Measurements from ENCODE around the gene RARRES2.

RARRES2 gene

DNA sequence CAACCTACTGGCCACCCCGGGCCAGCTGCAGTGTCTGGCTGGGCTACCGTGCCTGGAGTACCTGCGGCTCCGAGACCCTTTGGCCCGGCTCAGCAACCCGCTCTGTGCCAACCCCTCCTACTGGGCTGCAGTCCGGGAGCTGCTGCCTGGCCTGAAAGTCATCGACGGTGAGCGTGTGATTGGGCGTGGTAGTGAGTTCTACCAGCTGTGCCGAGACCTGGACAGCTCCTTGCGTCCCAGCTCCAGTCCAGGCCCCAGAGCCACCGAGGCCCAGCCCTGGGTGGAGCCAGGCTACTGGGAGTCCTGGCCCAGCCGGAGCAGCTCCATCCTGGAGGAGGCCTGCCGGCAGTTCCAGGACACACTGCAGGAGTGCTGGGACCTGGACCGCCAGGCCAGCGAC lies 4.2 kb downstream of the RARRES2 start:
- Histone ChIP-seq H3K27ac (no peak overlapping the region), H3K27me3 (ENCODE audit: insufficient read depth, low read depth) (no peaks in the 10 kb centered on the region), H3K4me1 (ENCODE audit: low read depth, poor library complexity, severe bottlenecking) (no peaks in the 10 kb centered on the region), H3K79me2 (ENCODE audit: insufficient read depth, low read depth) (no peaks in the 10 kb centered on the region), H4K20me1 (ENCODE audit: insufficient read depth) (no peaks in the 10 kb centered on the region), H2AFZ (ENCODE audit: low read depth) (no peak overlapping the region), H3K9ac (no peak overlapping the region), H3K4me2 (no peak overlapping the region), H3K36me3 (ENCODE audit: insufficient read depth) (no peaks in the 10 kb centered on the region), H3K4me3 (IDR thresholded peaks at IDR 0.05; ENCODE audit: insufficient read depth, low read depth, low read length) (no peak overlapping the region)
- TF ChIP-seq, protein P1, sequence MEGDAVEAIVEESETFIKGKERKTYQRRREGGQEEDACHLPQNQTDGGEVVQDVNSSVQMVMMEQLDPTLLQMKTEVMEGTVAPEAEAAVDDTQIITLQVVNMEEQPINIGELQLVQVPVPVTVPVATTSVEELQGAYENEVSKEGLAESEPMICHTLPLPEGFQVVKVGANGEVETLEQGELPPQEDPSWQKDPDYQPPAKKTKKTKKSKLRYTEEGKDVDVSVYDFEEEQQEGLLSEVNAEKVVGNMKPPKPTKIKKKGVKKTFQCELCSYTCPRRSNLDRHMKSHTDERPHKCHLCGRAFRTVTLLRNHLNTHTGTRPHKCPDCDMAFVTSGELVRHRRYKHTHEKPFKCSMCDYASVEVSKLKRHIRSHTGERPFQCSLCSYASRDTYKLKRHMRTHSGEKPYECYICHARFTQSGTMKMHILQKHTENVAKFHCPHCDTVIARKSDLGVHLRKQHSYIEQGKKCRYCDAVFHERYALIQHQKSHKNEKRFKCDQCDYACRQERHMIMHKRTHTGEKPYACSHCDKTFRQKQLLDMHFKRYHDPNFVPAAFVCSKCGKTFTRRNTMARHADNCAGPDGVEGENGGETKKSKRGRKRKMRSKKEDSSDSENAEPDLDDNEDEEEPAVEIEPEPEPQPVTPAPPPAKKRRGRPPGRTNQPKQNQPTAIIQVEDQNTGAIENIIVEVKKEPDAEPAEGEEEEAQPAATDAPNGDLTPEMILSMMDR (conservative IDR thresholded peaks at IDR 0.05; ENCODE audit: low read depth, low read length) = no peak

GRCh38 chr7:150336746-150337145 lies 4.7 kb downstream of the RARRES2 start:
- Histone ChIP-seq H3K27me3 (ENCODE audit: insufficient read depth, low read depth) (no peaks in the 10 kb centered on the region), H4K20me1 (ENCODE audit: insufficient read depth) (no peaks in the 10 kb centered on the region), H3K4me3 (IDR thresholded peaks at IDR 0.05; ENCODE audit: insufficient read depth, low read depth, low read length) (no peak overlapping the region), H3K9ac (no peak overlapping the region), H3K79me2 (ENCODE audit: insufficient read depth, low read depth) (no peaks in the 10 kb centered on the region), H3K4me1 (ENCODE audit: low read depth, poor library complexity, severe bottlenecking) (no peaks in the 10 kb centered on the region), H3K27ac (no peak overlapping the region), H3K36me3 (ENCODE audit: insufficient read depth) (no peaks in the 10 kb centered on the region), H2AFZ (ENCODE audit: low read depth) (no peak overlapping the region), H3K4me2 (no peak overlapping the region)
- TF ChIP-seq, protein P1 (conservative IDR thresholded peaks at IDR 0.05; ENCODE audit: low read depth, low read length) = no peak

GRCh38 chr7:150335774-150336112 lies 5.7 kb downstream of the RARRES2 start:
- H3K4me2 ChIP-seq = no peak overlapping the region
- no peak overlapping the region for H3K4me3 ChIP-seq (IDR thresholded peaks at IDR 0.05; ENCODE audit: insufficient read depth, low read depth, low read length)
- H2AFZ ChIP-seq (ENCODE audit: low read depth) = no peak overlapping the region
- H3K79me2 ChIP-seq (ENCODE audit: insufficient read depth, low read depth) = no peaks in the 10 kb centered on the region
- H3K4me1 ChIP-seq (ENCODE audit: low read depth, poor library complexity, severe bottlenecking) = no peaks in the 10 kb centered on the region
- TF ChIP-seq, protein P1 (conservative IDR thresholded peaks at IDR 0.05; ENCODE audit: low read depth, low read length) = no peak
- H3K27me3 ChIP-seq (ENCODE audit: insufficient read depth, low read depth) = no peaks in the 10 kb centered on the region
- no peak overlapping the region for H3K27ac ChIP-seq
- H3K9ac ChIP-seq = no peak overlapping the region
- H4K20me1 ChIP-seq (ENCODE audit: insufficient read depth) = no peaks in the 10 kb centered on the region
- no peaks in the 10 kb centered on the region; the same call in 1 of the 2 replicates for H3K36me3 ChIP-seq (ENCODE audit: insufficient read depth)

GRCh38 chr7:150335108-150335773 lies 6.2 kb downstream of the RARRES2 start:
- TF ChIP-seq, protein P1 (conservative IDR thresholded peaks at IDR 0.05; ENCODE audit: low read depth, low read length) = no peak
- H2AFZ ChIP-seq (ENCODE audit: low read depth) = no peak overlapping the region
- H3K27ac ChIP-seq = no peak overlapping the region
- no peaks in the 10 kb centered on the region for H4K20me1 ChIP-seq (ENCODE audit: insufficient read depth)
- no peaks in the 10 kb centered on the region for H3K4me1 ChIP-seq (ENCODE audit: low read depth, poor library complexity, severe bottlenecking)
- no peaks in the 10 kb centered on the region for H3K27me3 ChIP-seq (ENCODE audit: insufficient read depth, low read depth)
- no peaks in the 10 kb centered on the region; the same call in 1 of the 2 replicates for H3K36me3 ChIP-seq (ENCODE audit: insufficient read depth)
- H3K79me2 ChIP-seq (ENCODE audit: insufficient read depth, low read depth) = no peaks in the 10 kb centered on the region
- no peak overlapping the region for H3K4me3 ChIP-seq (IDR thresholded peaks at IDR 0.05; ENCODE audit: insufficient read depth, low read depth, low read length)
- H3K4me2 ChIP-seq = no peak overlapping the region
- no peak overlapping the region for H3K9ac ChIP-seq

Data from KMS-11 (cell line).